Right lung (tissue), 5 donors: ENCODE data around the gene UBE2E2. TPM values are rescaled to one million over a fixed set of nuclear protein-coding genes. Genes with fewer than 3 reads are reported as not detected.
"Not testable (repeated sequence)": the region's sequence is repeated elsewhere in the genome, so short reads cannot be mapped to it uniquely, and the experiment has no call there.

Experiments used
- DNase-seq, 2 donors: peaks; one replicate each; pipeline ENCODE4 v3.0.0-alpha.2; 2013
- polyA plus RNA-seq, 5 donors: library from polyadenylated mRNA; unstranded; fragments of 120-200 nt; gene quantifications; one replicate each; pipeline versions ENCODE4 v1.2.1 to v1.2.3, GENCODE V29; 2013; ENCODE audit warnings: inconsistent platforms in 1 of 5, low replicate concordance in 1 of 5; ENCODE audit not compliant: insufficient read length in 5 of 5, insufficient read depth in 1 of 5

Gene UBE2E2
- polyA plus RNA-seq, 5 donors, result 39.8 to 58.8 (median 52.1) TPM

GRCh38 chr3:23618475-23618874, 415.3 kb downstream of the UBE2E2 start:
- not testable (repeated sequence) for DNase-seq

GRCh38 chr3:23619705-23620637, 416.8 kb downstream of the UBE2E2 start:
- no peak for DNase-seq

DNA sequence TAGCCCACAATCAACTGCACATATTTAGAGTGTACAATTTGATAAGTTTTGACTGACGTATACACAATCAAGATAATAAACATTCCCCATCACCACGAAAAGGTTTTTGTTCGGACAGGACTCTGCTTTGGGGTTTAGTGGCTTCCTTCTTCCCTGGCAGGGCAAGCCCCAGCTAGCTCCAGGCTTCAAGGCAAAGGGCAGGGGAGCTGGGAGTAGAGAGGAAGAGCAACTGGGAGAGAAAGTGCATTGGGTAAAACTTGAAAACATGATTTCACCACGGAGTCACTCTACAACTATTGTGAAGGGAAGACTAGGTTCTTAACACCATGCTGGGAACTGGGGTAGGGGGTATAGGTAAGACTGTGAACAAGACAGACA, 417.5 kb downstream of the UBE2E2 start:
- DNase-seq, result no peak

DNA sequence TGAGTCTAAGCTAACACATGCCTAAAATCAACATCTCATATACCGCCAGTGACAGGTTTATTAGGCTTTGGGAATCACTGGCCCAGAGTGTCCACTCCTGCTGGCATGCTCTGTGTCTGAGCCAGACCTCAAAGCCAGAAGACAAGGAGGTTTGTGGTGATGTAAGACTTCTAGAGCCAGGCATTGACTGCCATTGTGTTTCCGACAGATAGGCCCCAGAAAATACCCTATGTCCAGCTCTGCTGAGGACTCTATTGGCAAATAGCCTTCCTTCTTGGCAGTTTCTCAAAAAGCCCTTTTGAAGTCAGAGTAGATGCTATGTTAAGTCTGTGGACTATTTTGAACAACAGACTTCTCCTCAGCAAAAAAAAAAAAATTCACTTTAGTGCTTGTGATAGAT, 420.7 kb downstream of the UBE2E2 start:
- DNase-seq, result no peak

- no peak for DNase-seq
Observed at GRCh38 chr3:23624305-23624704, 421.2 kb downstream of the UBE2E2 start.

DNA sequence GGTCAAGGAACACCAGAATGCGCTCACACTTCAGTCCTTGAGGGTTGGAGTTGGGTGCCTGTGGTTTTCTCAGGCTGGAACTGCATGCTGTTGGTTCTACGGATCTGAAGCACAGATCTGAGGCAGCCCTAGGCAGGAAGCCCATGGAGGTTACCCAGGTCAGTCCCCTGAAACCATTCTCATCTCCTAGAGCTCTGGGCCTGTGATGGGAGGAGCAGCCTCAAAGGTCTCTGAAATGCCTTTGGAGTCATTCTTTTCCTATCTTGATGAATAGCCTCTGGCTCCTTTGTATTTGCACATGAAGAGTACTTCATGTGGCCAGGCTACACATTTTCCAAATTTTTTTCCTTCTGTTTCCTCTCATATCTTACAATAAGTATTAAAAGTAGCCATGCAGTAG, 423.3 kb downstream of the UBE2E2 start:
- DNase-seq, result no peak

GRCh38 chr3:23629181-23629894, 426.2 kb downstream of the UBE2E2 start:
- DNase-seq, result peak in 1 of 2 donors; percentile 20

- DNase-seq, result no peak
Observed at GRCh38 chr3:23633261-23633960, 430.3 kb downstream of the UBE2E2 start.

DNA sequence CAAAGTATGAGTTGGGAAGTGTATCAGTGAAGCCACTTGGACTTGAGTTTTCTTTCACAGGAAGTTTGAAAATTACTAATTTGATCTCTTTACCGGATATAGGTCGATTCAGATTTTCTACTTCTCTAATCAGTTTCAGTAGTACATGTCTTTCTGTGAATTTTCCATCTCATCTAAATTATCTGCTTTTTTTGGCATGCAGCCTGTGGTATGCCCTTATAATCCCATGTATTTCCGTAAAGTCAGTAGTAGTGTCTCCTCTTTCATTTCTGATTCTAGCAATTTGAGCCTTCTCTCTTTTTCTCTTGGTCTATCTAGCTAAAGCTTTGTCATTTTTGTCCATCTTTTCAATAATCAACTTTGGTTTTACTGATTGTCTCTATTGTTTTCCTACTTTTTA, 434.2 kb downstream of the UBE2E2 start:
- no peak for DNase-seq

DNA sequence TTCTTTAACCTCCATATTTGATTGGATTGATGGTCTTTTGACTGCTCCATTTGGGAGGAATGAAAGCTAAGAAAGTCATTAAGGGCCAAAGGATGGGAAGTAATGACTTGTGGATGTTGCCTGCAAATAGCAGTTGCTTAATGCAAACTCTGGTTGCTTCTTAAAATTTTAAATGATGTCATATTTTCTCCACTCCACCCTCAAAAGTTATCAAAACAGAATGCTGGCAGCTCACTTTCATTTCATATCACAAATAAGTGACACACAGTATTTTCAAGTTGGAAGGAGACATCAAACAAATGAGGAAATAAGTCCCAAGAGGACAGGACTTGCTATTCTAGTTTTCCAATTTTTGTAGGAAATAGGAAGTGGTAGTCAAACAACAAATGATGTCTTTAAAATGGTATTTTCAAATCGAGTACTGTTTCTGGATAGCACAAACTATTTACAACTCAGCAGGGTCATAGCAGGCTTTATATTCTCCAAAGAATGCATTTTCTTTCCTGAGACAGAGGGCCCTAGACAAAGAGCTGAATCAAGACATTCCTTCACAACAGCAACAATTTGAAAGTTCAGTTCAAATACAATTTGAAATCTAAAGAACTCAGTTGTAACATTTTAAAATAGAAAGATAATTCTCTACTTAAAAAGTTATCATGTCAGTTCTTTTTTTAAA, 437.5 kb downstream of the UBE2E2 start:
- no peak for DNase-seq
